NCI-H1930 (cell line): Measurements from ENCODE around the gene KDELR1.
"Not testable (repeated sequence)": the region's sequence is repeated elsewhere in the genome, so short reads cannot be mapped to it uniquely, and the experiment has no call there.

ENCODE experiments used
- DNase-seq, 2 experiments: peaks; one replicate each; lab custom pipeline; 2025; lab: John Stamatoyannopoulos, UW

The KDELR1 gene

GRCh38 chr19:48397263-48398101 is 6.1 kb upstream of the KDELR1 start:
- no peak for DNase-seq

DNA sequence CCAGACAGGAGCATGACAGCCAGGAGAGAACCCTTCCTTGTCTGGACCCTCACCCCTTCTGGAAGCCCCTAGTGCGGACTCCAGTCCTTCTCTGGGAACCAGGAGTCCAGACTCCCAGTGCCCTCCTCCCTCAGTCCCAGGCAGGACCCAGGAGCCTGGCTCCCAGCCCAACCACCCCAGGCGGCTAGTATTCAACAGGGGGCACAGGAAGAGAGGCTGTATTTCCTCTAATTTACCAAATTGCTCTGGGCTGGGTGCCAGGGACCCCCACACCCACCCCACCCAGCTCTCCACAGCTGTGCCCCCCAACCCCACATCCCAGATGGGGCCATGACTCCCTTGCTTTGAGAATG is 5.4 kb upstream of the KDELR1 start:
- no peak for DNase-seq

- DNase-seq, result no peak
Observed at GRCh38 chr19:48396016-48396823, 4.9 kb upstream of the KDELR1 start.

- DNase-seq, result no peak
Observed at GRCh38 chr19:48395499-48395898, 4.1 kb upstream of the KDELR1 start.

- DNase-seq, result no peak
Observed at GRCh38 chr19:48395170-48395455, 3.8 kb upstream of the KDELR1 start.

GRCh38 chr19:48394331-48395169 is 3.2 kb upstream of the KDELR1 start:
- no peak for DNase-seq

DNA sequence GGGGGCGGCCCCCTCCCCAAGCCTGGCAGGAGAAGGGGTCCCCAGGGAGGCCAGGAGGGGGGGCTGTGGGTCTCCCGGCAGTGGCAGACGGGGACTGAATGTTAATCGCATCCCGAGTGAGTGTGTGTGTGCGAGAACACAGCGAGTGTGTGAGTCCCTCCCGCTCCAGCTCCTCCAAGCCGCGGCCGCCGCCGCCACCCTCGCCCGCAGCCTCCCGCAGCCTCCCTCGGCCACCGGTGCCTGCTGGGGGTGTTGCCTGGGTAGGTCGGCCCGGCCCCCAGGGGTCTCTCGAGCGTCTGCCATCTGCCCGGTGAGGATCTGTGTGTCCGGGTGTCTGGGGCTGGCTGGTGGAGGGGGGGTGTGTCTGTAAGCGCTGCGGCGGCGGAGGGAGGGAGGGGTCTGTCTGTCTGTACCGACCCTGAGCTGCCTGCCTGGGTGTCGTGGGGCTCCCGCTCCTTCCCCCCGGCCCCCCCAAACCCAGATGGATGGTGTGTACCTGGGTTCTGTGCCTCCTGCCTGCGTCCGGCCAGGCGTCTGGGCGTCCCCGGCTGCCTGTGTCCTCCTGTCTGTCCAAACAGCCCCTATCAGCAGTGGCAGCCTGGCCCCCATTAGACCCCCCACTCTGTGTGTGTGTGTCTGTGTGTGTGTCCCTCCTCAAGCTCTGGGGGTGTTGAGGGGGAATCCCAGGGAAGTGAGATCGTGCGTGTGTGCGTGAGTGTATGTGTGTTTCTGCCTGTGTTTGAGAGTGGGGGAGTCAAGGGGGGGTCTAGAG is 2.4 kb upstream of the KDELR1 start, which contains the start of gene GRIN2D:
Gene GRIN2D (plus strand): TSS at position 110 of the 772 bp plus-strand sequence. CDS start 4,725 bp downstream, outside the sequence.
- DNase-seq, result peak; percentile 33 to 42

DNA sequence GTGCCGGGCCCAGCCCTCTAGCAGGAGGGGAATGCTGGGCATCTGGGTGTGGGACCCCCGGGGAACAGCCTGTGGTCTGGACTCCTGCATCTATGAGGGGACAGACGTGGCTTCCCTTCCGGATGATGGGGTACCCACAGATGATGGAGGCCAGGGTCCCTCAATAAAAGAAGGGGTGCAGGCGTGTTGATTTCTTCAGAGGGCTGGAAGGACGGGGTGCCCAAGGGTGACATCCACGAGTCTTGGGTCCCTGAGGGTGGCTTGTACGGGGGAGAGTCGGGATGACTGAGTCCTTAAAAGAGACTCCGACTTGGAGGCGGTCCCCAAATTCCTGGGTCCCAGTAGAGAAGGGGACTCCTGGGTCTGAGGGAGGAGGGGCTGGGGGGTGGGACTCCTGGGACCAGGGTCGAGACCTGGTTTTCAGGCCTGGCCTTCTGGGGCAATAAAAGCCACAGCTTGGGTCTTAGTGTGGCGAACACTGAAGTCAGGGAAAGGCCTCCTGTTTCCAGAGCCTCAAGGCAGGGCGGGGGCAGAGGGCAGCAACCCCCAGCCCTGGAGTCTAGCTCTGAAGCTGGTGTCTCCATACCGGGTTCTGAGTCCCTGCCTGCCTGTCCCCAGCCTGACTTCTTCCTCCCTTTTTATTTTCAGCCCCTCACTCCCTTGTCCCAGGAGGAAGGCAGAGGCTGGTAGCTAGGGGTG is 1.7 kb upstream of the KDELR1 start:
- no peak for DNase-seq

DNA sequence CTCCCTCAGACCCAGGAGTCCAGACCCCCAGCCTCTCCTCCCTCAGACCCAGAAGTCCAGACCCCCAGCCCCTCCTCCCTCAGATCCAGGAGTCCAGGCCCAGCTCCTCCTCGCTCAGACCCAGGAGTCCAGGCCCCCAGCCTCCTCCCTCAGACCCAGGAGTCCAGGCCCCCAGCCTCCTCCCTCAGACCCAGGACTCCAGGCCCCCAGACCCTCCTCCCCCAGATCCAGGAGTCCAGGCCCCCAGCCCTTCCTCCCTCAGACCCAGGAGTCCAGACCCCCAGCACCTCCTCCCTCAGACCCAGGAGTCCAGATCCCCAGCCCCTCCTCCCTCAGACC is 624 bp upstream of the KDELR1 start:
- DNase-seq, result not testable (repeated sequence)

- peak; percentile 46 to 50 for DNase-seq
Observed at GRCh38 chr19:48390188-48391099, 907 bp downstream of the KDELR1 start.

DNA sequence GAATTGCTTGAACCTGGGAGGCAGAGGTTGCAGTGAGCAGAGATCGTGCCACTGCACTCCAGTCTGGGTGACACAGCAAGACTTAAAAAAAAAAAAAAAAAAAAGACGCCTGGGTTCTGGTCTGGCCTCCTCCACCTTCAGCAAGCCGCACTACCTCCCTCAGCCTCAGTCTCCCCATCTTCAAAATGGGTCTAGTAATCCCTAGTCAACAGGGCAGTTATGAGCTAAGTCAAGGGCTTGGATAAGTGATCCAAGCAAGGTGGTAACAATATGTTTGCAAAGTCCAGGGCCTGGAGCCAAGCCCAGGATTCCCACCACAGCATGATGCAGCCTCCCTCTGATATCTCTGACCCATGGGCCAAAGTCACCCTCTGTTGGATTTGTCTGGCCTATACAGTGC is 4.4 kb downstream of the KDELR1 start:
- DNase-seq, result no peak

DNA sequence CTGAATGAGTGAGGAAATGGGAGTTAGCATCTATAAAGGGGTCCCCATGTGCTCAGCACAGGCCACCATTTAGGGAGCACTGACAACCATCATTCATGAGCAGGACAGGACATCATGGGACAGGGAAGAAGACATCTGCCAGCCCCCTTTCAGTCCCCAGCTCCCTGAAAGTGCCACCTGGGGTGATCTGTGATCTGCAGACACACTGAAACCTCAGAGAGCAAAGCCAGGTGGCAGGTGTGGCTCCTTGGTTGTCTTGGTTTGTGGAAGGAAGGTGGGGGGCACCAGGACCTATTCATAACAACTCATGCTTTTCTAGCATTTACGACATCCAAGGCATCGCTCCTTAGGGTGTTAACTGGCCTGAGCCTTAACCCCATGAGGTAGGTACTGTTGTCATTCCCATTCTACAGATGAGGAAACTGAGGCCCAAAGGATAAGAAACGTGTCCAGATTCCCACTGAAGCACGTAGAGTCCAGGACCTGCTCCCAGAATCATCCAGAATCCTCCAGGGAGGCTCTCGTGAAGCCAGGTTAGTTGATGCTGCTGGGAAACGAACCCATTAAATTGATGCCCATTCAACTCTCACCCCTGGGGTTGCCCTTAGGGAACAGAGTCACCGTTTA is 5.8 kb downstream of the KDELR1 start:
- no peak for DNase-seq

DNA sequence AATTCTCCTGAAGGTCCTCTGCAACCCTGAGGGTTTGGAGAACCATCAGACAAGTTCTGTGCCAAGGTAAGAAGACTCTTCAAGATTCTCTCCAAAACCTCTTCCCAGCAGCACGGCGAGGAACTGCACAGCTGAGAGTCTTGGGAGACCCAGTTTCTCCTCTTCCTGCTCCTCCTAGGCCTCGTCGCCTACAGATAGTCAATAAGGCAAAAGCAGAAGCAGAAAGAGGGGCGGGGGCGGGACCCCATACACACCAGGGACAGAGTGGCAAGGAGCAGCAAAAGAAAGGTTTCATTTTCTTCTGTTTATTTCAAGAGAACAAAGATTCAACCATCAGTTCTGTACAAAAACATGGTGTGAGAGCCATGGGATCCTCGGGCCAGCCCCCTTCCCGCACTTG is 9.1 kb downstream of the KDELR1 start:
- no peak for DNase-seq

GRCh38 chr19:48381178-48381950 is 10.0 kb downstream of the KDELR1 start:
- no peak for DNase-seq

DNA sequence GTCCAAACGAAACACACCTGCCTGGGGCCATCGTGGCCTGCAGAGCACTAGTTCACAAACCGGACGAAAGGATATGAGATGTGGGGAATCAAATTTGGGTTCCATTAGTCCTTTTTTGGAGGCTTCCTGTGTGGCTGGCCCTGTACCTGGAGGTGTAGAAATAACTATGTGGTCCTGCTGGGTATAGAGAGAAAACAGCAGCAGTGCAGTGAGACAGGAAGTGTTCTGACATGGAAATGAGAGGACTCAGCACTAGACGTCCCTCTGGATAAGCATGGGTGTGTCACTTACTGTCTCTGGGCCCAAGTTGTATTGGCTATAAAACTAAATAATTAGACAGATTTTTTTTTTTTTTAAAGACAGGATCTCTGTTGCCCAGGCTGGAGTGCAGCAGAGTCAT is 12.3 kb downstream of the KDELR1 start:
- DNase-seq, result no peak

- DNase-seq, result no peak
Observed at GRCh38 chr19:48378194-48378570, 13.2 kb downstream of the KDELR1 start.

DNA sequence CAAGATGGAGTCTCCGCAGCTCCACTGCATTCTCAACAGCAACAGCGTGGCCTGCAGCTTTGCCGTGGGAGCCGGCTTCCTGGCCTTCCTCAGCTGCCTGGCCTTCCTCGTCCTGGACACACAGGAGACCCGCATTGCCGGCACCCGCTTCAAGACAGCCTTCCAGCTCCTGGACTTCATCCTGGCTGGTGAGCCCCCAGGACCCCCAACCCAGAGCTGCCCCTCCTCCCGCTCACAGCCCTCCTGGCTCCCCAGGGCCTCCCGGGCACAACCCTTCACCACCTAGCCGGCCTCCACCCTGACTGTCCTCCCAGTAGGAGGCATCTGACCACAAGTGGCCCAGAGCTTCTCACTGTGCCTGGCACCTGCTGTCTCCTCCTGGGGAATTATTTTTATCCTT is 17.8 kb downstream of the KDELR1 start:
- DNase-seq, result no peak

DNA sequence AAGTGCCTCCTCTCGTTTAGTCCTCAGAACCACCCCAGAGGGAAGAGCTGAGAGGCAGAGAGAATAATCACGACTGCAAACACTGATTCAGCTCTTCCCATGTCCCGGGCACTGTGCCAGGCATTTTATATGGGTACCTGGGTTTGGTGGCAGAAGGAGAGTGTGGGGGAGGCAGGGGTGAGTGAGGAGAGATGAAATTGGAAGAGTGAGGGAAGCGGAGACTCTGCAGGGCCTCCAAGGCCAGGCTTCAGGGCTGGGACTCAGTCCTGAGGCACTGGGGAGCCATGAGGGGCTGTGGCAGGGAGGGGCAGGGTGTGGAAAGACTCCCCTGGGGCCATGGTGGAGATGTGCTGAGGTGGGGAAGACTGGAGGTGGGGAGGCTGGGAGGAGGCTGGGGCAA is 18.4 kb downstream of the KDELR1 start:
- no peak for DNase-seq

- DNase-seq, result not testable (repeated sequence)
Observed at GRCh38 chr19:48371771-48372170, 19.6 kb downstream of the KDELR1 start.
